ENCODE measurements around the gene HDDC2.

- TF ChIP-seq CTCF (IDR thresholded peaks at IDR 0.05) (no peak), POLR2AphosphoS5 (IDR thresholded peaks at IDR 0.05; ENCODE audit: insufficient read depth in 1 of 2, low read depth in 1 of 2) (no peak)
Measured at GRCh38 chr6:125246566-125246965, 55.2 kb downstream of the HDDC2 start.
